ENCODE results near the gene TTC4. TPM values are rescaled to one million over a fixed set of nuclear protein-coding genes. Genes with fewer than 3 reads are reported as not detected.

TTC4 gene
- total RNA-seq, 1 donor: 27.9 TPM

DNA sequence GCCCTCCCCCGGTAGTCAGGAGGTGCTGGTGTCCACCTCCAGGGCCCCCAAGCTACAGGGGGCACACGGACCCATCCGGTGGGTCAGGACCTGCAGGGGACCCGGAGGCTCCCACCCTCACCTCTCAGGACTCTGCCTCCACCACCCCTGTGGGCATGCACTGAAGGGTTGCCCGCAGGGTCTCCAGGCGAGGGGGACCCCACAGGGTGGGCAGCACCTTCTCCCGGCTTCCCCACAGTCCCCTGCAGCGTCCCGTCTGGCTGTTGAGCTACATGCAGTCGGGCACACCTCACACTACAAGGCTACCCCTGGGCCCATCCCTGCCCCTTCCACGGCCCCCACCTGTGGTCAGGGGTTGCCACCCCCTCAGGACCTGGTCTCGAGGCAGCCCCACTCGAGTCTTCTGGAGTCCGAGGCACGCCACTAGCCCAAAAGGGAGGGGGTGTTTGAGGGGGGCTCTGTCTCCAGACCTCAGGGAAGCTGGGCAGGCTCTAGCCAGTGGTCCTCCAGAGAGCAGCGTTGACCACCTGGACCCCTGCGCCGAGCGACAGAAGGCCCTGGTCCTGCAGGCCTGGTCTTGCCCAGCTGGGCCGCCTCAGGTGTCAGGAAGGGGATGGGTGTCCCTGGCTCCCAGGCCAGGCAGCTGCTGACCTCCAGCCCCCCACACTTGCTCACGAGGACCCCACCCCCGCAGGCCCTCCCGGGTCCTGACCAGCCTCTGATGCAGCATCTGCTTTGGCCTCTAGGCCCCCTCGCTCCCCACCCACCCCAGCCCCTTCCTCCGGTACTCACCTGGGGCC is 39.0 kb downstream of the TTC4 start:
- Histone ChIP-seq H3K27me3 (ENCODE audit: insufficient read depth, low read length) (peaks cover 2% of the 10 kb centered on the region), H3K9me3 (ENCODE audit: low read depth, low read length) (no peaks in the 10 kb centered on the region), H3K36me3 (ENCODE audit: insufficient read depth, low read length) (peaks cover 11% of the 10 kb centered on the region), H3K79me2 (ENCODE audit: insufficient read depth, low read length) (no peaks in the 10 kb centered on the region), H3K4me3 (ENCODE audit: insufficient read depth, low read length) (no peak overlapping the region), H2AFZ (ENCODE audit: low read length) (no peak overlapping the region), H3K4me2 (ENCODE audit: insufficient read depth, low read length) (no peak overlapping the region), H3K4me1 (ENCODE audit: insufficient read depth, low read length) (no peaks in the 10 kb centered on the region), H3K27ac (ENCODE audit: low read depth, low read length) (no peak overlapping the region), H4K20me1 (ENCODE audit: insufficient read depth, low read length) (no peaks in the 10 kb centered on the region)
- peak; percentile 51 for DNase-seq (ENCODE audit: insufficient read length, low spot score, missing footprints)
- TF ChIP-seq, protein P1, sequence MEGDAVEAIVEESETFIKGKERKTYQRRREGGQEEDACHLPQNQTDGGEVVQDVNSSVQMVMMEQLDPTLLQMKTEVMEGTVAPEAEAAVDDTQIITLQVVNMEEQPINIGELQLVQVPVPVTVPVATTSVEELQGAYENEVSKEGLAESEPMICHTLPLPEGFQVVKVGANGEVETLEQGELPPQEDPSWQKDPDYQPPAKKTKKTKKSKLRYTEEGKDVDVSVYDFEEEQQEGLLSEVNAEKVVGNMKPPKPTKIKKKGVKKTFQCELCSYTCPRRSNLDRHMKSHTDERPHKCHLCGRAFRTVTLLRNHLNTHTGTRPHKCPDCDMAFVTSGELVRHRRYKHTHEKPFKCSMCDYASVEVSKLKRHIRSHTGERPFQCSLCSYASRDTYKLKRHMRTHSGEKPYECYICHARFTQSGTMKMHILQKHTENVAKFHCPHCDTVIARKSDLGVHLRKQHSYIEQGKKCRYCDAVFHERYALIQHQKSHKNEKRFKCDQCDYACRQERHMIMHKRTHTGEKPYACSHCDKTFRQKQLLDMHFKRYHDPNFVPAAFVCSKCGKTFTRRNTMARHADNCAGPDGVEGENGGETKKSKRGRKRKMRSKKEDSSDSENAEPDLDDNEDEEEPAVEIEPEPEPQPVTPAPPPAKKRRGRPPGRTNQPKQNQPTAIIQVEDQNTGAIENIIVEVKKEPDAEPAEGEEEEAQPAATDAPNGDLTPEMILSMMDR (IDR thresholded peaks at IDR 0.05; ENCODE audit: extremely low read depth, low read depth, low read length): no peak

DNA sequence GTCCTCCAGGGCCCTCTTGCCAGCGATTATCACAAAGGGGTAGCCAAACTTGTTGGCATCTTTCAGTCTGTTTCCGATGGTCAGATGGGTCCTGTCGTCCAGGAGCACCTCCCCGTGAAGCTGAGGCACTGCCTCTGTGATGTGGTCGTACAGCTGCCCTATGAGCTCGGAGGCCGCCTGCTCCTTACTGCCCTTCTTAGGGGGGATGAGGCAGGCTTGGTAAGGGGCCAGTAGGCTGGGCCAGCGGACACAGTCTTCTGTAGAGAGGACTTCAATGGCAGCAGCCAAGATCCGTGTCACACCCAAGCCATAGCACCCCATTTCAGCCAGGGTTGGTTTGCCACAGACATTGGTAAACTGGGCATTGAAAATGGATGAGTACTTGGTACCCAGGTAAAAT is 42.2 kb downstream of the TTC4 start:
- H4K20me1 ChIP-seq (ENCODE audit: insufficient read depth, low read length): peaks cover 2% of the 10 kb centered on the region
- H3K4me1 ChIP-seq (ENCODE audit: insufficient read depth, low read length): no peaks in the 10 kb centered on the region
- peak; percentile 57 for DNase-seq (ENCODE audit: insufficient read length, low spot score, missing footprints)
- H3K36me3 ChIP-seq (ENCODE audit: insufficient read depth, low read length): peaks cover 11% of the 10 kb centered on the region
- no peak overlapping the region for H3K4me3 ChIP-seq (ENCODE audit: insufficient read depth, low read length)
- H3K27me3 ChIP-seq (ENCODE audit: insufficient read depth, low read length): no peaks in the 10 kb centered on the region
- H3K27ac ChIP-seq (ENCODE audit: low read depth, low read length): no peak overlapping the region
- TF ChIP-seq, protein P1 (IDR thresholded peaks at IDR 0.05; ENCODE audit: extremely low read depth, low read depth, low read length): no peak
- H2AFZ ChIP-seq (ENCODE audit: low read length): no peak overlapping the region
- H3K4me2 ChIP-seq (ENCODE audit: insufficient read depth, low read length): no peak overlapping the region
- H3K79me2 ChIP-seq (ENCODE audit: insufficient read depth, low read length): peaks cover 10% of the 10 kb centered on the region
- no peaks in the 10 kb centered on the region for H3K9me3 ChIP-seq (ENCODE audit: low read depth, low read length)

DNA sequence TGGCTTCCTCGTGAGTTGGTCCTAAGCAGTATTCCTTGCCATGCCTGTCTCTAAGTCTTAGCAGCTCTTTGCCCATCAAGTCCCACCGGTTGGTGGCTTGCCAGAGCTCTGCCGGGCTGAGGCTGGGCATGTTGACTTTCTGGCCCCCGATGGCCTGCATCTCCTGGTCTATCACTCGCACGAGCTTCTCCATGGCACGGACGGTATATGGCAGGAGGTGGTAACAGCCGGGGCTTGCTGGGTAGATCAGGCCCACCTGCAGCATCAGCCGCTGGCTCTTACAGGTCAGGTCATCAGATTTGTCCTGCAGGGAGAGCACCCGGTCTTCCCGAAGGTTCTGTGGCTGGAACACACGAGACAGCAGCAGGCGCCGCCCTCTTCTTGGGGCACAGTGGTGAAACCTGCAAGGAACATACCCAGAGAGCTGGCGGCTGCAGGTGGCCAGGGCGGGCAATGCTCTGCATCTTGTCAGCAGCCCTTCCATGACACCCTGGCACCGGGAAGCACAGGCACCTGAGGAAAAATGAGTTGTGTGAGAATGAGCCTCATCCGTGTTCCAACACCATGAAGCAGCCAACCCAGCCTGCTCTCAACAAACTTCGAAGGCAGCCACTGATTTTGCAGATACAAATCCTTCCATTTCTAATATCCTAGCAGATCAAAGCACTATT is 43.2 kb downstream of the TTC4 start:
- no peak for DNase-seq (ENCODE audit: insufficient read length, low spot score, missing footprints)
- Histone ChIP-seq H3K9me3 (ENCODE audit: low read depth, low read length) (no peaks in the 10 kb centered on the region), H4K20me1 (ENCODE audit: insufficient read depth, low read length) (peaks cover 2% of the 10 kb centered on the region), H3K79me2 (ENCODE audit: insufficient read depth, low read length) (peaks cover 19% of the 10 kb centered on the region), H2AFZ (ENCODE audit: low read length) (no peak overlapping the region), H3K36me3 (ENCODE audit: insufficient read depth, low read length) (peaks cover 11% of the 10 kb centered on the region), H3K4me2 (ENCODE audit: insufficient read depth, low read length) (no peak overlapping the region), H3K27me3 (ENCODE audit: insufficient read depth, low read length) (no peaks in the 10 kb centered on the region), H3K27ac (ENCODE audit: low read depth, low read length) (no peak overlapping the region), H3K4me3 (ENCODE audit: insufficient read depth, low read length) (no peak overlapping the region), H3K4me1 (ENCODE audit: insufficient read depth, low read length) (peaks cover 7% of the 10 kb centered on the region)
- TF ChIP-seq, protein P1 (IDR thresholded peaks at IDR 0.05; ENCODE audit: extremely low read depth, low read depth, low read length): no peak

DNA sequence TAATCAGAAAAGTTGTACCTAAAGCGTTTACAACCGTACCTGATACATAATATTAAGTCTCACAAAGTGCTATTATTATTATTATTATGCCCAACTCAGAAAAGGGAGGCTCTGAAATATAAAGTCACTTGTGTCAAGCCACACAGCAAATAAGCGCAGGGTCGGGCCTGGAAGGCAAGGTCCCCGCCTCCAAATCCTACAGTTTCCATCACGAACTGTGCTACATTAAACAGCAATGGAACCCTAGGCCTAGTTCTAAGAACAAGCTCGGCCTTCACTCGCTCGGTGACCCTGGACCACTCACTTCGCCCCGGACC is 48.1 kb downstream of the TTC4 start:
- DNase-seq (ENCODE audit: insufficient read length, low spot score, missing footprints): peak; percentile 66
- H3K4me3 ChIP-seq (ENCODE audit: insufficient read depth, low read length): peak overlapping the region; percentile 99
- peak overlapping the region; percentile 95 for H3K27ac ChIP-seq (ENCODE audit: low read depth, low read length)
- TF ChIP-seq, protein P1 (IDR thresholded peaks at IDR 0.05; ENCODE audit: extremely low read depth, low read depth, low read length): no peak
- H3K36me3 ChIP-seq (ENCODE audit: insufficient read depth, low read length): no peaks in the 10 kb centered on the region
- H3K9me3 ChIP-seq (ENCODE audit: low read depth, low read length): no peaks in the 10 kb centered on the region
- H3K79me2 ChIP-seq (ENCODE audit: insufficient read depth, low read length): peaks cover 25% of the 10 kb centered on the region
- peak overlapping the region; percentile 100 for H2AFZ ChIP-seq (ENCODE audit: low read length)
- peaks cover 11% of the 10 kb centered on the region for H3K4me1 ChIP-seq (ENCODE audit: insufficient read depth, low read length)
- H3K27me3 ChIP-seq (ENCODE audit: insufficient read depth, low read length): no peaks in the 10 kb centered on the region
- peaks cover 2% of the 10 kb centered on the region for H4K20me1 ChIP-seq (ENCODE audit: insufficient read depth, low read length)
- H3K4me2 ChIP-seq (ENCODE audit: insufficient read depth, low read length): peak overlapping the region; percentile 99
